Measurements from ENCODE around the gene OCSTAMP. TPM values are rescaled to one million over a fixed set of nuclear protein-coding genes. Genes with fewer than 3 reads are reported as not detected.

OCSTAMP gene
- total RNA-seq, 2 experiments from 2014 or later, result 0.64 to 0.73 TPM

DNA sequence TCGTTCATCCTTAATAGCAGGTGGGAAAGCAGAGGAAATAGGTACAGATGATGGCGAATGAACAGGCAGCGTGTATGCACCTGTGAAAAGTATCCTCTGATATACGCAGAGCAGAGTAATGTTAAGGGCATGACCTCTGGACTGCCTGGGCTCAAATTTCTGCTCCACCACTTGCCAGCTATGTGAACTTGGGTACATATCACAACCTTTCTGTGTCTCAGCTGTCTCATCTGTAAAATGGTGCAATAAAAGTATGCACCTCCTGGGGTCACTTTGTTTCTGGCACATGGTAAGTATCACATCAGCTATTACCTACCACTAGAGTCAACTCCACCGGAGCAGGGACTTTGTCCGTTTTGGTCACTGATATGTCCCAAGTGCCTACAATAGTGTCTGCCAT, 2.5 kb downstream of the OCSTAMP start:
- H3K27ac Mint-ChIP-seq, result no peak overlapping the region
- peaks cover 26% of the 10 kb centered on the region for H3K4me1 Mint-ChIP-seq (ENCODE audit: low read depth)
- no peaks in the 10 kb centered on the region for H3K27me3 Mint-ChIP-seq
- no peaks in the 10 kb centered on the region for H3K36me3 Mint-ChIP-seq
- H3K9me3 Mint-ChIP-seq, result no peaks in the 10 kb centered on the region
- CTCF ChIA-PET, result no interaction called here
- no peak overlapping the region for H3K4me3 Mint-ChIP-seq
- POLR2A ChIA-PET, result no interaction called here
- intact Hi-C loops (cut with micrococcal nuclease), result no loop called here
- no peak for DNase-seq

DNA sequence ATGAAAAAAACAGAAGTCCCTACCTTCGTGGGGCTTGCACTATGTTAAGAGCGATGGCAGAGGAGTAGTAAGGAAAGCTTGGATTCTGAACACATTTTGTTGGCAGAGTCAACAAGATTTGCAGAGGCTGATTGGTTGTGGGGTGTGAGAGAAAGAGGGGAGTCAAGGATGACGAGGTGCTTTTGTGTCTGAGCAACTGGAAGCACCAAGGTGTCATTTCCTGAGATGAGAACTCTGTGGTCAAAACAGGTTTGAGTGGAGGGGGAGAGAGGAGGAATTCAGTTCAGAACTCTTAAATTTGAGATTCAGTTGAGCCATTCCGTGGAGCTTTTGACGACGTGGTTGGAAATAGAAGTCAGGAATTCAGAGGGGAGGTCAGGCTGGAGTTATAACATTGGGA, 3.5 kb downstream of the OCSTAMP start:
- no peak for DNase-seq
- no peaks in the 10 kb centered on the region for H3K36me3 Mint-ChIP-seq
- no peak overlapping the region for H3K4me3 Mint-ChIP-seq
- H3K9me3 Mint-ChIP-seq, result no peaks in the 10 kb centered on the region
- peaks cover 16% of the 10 kb centered on the region for H3K4me1 Mint-ChIP-seq (ENCODE audit: low read depth)
- ChIA-PET CTCF (no interaction called here), POLR2A (no interaction called here)
- no peak overlapping the region for H3K27ac Mint-ChIP-seq
- H3K27me3 Mint-ChIP-seq, result peaks cover 1% of the 10 kb centered on the region
- intact Hi-C loops (cut with micrococcal nuclease), result no loop called here

DNA sequence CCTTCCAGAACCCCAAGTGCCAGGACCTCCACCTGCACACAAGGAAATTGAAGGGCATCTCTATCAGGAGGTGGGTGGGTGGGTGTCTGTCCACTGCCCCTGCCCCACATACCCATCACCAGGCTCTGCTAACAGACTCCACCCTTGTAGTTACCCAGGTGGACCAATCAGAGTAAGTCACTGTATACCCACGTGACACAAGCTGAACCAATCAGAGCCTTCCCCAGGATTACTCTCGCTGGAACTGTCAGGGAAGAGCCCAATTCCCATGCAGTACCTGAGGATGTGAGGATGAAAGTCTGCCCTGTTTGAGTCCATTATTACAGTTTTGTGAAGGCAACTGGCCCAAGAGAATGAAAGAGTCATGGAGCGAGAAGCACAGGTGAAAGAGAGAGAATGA, 4.2 kb downstream of the OCSTAMP start:
- peaks cover 1% of the 10 kb centered on the region for H3K27me3 Mint-ChIP-seq

DNA sequence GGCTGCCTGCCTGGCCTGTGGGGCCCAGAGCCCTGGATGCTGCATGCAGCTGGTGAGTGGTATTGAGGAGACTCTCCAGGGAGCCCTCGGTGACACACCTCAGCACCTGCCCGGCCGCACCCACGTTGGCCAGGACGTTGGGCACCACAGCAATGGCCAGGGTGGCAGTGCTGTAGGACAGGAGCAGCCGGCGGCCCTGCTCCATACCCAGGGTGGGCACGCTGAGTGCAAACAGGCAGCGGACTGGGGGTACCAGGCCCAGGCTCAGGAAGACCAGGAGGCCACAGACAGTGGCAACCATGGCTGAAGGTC, 4.7 kb downstream of the OCSTAMP start:
- Mint-ChIP-seq H3K36me3 (no peaks in the 10 kb centered on the region), H3K4me3 (no peak overlapping the region), H3K27me3 (peaks cover 4% of the 10 kb centered on the region), H3K9me3 (no peaks in the 10 kb centered on the region), H3K4me1 (ENCODE audit: low read depth) (peaks cover 15% of the 10 kb centered on the region), H3K27ac (no peak overlapping the region)
- CTCF ChIA-PET, result interaction anchor here (2.0 to 2.3 kb wide), 2 partner anchors 16 to 135 kb away, joined by 24 read pairs; no protein-coding TSS in a partner anchor
- intact Hi-C loops (cut with micrococcal nuclease), result loop anchor here (1.0 to 2.0 kb wide), 4 partner anchors 13 to 143 kb away; partner anchors contain the start of genes TP53RK and ZNF334
- no peak for DNase-seq
- POLR2A ChIA-PET, result interaction anchor here (1.8 kb wide), 1 partner anchor 14 kb away, joined by 5 read pairs; no protein-coding TSS in a partner anchor

More for the DNA sequence above, 4.2 kb downstream of the OCSTAMP start:
- no peaks in the 10 kb centered on the region for H3K9me3 Mint-ChIP-seq
- H3K27ac Mint-ChIP-seq, result no peak overlapping the region
- no peak overlapping the region for H3K4me3 Mint-ChIP-seq
- no peaks in the 10 kb centered on the region for H3K36me3 Mint-ChIP-seq
- DNase-seq, result no peak
- intact Hi-C loops (cut with micrococcal nuclease), result no loop called here
- peaks cover 15% of the 10 kb centered on the region for H3K4me1 Mint-ChIP-seq (ENCODE audit: low read depth)
- ChIA-PET CTCF (no interaction called here), POLR2A (interaction anchor here (1.8 kb wide), 1 partner anchor 13 kb away, joined by 5 read pairs; no protein-coding TSS in a partner anchor)

DNA sequence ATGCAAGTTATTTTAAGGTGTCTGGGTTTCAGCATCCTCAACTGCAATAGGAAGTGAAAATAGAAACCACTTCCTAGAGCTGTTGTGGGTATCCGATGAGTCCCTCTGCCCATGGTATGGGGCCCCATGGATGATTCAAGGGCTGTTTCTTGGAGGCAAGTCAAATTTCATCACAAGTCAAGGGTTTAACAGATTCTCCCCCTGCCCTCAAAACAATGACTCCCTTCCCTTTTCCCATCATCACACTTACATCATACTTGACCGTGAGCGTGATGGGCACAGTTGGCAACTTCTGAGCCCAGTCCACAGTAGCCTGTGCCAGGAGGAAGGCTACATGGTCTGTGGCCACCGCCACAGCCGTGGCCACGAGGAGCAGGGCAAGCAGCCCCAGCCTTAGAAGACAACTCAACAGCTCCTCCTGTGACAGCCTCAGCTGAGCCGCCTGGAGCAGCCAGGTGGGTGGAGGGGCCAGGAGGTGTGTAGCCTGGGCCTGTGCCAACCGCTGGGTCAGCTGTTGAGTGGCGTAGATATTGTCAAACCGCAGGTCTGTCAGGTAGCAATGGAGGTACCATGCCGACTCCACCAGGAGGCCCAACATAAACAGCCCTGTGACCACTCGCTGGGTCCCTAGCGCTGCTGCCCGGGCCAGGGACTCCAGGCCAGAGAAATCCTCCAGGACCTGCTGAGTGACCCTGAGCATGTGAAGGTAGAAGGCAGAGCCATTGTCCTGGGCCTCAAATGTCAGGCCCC, 5.2 kb downstream of the OCSTAMP start:
- H3K4me1 Mint-ChIP-seq (ENCODE audit: low read depth), result peaks cover 15% of the 10 kb centered on the region
- H3K9me3 Mint-ChIP-seq, result no peaks in the 10 kb centered on the region
- peak; percentile 80 for DNase-seq
- no peaks in the 10 kb centered on the region for H3K36me3 Mint-ChIP-seq
- CTCF ChIA-PET, result interaction anchor here (0.6 to 2.3 kb wide), 12 partner anchors 9 to 144 kb away, joined by 3 to 24 read pairs (median 6); partner anchors contain the start of genes ELMO2, TP53RK and ZNF334
- POLR2A ChIA-PET, result interaction anchor here (1.3 to 1.8 kb wide), 4 partner anchors 8 to 144 kb away, joined by 4 to 10 read pairs (median 6); partner anchors contain the start of gene TP53RK
- peaks cover 4% of the 10 kb centered on the region for H3K27me3 Mint-ChIP-seq
- peak overlapping the region; percentile 88 for H3K27ac Mint-ChIP-seq
- peak overlapping the region; percentile 31 for H3K4me3 Mint-ChIP-seq
- intact Hi-C loops (cut with micrococcal nuclease), result loop anchor here (1.0 to 2.0 kb wide), 4 partner anchors 13 to 144 kb away; partner anchors contain the start of genes TP53RK and ZNF334

DNA sequence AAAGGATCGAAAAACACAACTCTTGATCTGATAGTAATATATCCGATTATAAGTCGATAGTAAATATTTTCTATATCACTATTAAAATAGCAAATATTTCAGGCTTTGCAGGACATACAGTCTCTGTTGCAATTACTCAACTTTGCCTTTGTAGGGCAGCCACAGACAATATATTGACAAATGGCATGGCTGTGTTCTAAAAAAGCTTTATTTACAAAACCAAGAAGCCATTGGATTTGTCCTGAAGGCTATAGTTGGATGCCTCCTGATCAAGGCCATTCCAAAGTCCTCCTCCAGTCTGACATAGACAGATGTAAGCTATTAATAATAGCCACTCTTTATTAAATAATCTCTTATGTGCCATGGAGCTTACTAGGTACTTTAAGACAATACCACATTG, 5.9 kb downstream of the OCSTAMP start:
- ChIA-PET CTCF (interaction anchor here (0.6 to 2.3 kb wide), 14 partner anchors 10 to 145 kb away, joined by 3 to 24 read pairs (median 5); partner anchors contain the start of genes ELMO2, TP53RK and ZNF334), POLR2A (interaction anchor here (1.3 to 1.8 kb wide), 4 partner anchors 8 to 145 kb away, joined by 4 to 10 read pairs (median 6); partner anchors contain the start of gene TP53RK)
- peaks cover 15% of the 10 kb centered on the region for H3K4me1 Mint-ChIP-seq (ENCODE audit: low read depth)
- intact Hi-C loops (cut with micrococcal nuclease), result loop anchor here (2.0 kb wide), 2 partner anchors 136 to 144 kb away; partner anchors contain the start of gene TP53RK
- no peak overlapping the region for H3K4me3 Mint-ChIP-seq
- H3K27ac Mint-ChIP-seq, result no peak overlapping the region
- DNase-seq, result no peak
- no peaks in the 10 kb centered on the region for H3K36me3 Mint-ChIP-seq
- H3K27me3 Mint-ChIP-seq, result peaks cover 4% of the 10 kb centered on the region
- no peaks in the 10 kb centered on the region for H3K9me3 Mint-ChIP-seq

DNA sequence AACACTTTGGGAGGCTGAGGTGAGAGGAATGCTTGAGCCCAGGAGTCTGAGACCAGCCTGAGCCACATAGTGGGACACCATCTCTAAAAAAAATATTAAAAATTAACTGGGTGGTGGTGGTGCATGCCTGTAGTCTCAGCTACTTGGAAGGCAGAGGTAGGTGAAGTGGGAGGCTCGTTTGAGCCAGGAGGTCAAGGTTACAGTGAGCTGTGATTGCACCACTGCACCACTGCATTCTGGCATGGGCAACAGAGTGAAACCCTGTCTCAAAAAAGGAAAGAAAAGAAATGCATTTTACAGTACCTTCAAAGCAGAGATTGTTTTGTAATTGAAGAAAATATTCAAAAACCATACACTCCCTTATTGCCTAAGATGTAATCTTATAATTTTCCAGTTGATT, 6.5 kb downstream of the OCSTAMP start:
- intact Hi-C loops (cut with micrococcal nuclease), result loop anchor here (2.0 kb wide), 2 partner anchors 137 to 145 kb away; partner anchors contain the start of gene TP53RK
- peaks cover 9% of the 10 kb centered on the region for H3K27me3 Mint-ChIP-seq
- no peak for DNase-seq
- H3K27ac Mint-ChIP-seq, result no peak overlapping the region
- H3K9me3 Mint-ChIP-seq, result no peaks in the 10 kb centered on the region
- H3K36me3 Mint-ChIP-seq, result no peaks in the 10 kb centered on the region
- CTCF ChIA-PET, result interaction anchor here (0.6 to 2.3 kb wide), 10 partner anchors 11 to 143 kb away, joined by 3 to 24 read pairs (median 6); partner anchors contain the start of genes ELMO2 and ZNF334
- no peak overlapping the region for H3K4me3 Mint-ChIP-seq
- POLR2A ChIA-PET, result interaction anchor here (1.3 to 1.5 kb wide), 2 partner anchors 14 to 145 kb away, joined by 4 to 7 read pairs; partner anchors contain the start of gene TP53RK
- H3K4me1 Mint-ChIP-seq (ENCODE audit: low read depth), result peaks cover 15% of the 10 kb centered on the region

DNA sequence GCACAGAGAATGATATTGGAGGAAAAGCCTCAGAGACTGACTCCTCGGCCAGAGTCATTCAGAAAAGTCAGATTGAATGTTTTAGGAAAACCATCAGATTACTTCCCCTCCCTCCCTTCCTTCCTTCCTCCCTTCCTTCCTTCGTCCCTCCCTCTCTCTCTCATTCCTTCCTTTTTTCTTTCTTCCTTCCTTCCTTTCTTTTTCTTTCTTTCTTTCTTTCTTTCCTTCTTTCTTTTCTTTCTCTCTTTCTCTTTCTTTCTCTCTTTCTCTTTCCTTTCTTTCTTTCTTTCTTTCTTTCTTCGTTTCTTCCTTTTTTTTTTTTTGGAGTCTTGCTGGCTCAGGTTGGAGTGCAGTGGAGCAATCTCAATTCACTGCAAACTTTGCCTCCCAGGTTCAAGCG, 7.4 kb downstream of the OCSTAMP start:
- Mint-ChIP-seq H3K4me1 (ENCODE audit: low read depth) (peaks cover 15% of the 10 kb centered on the region), H3K27ac (no peak overlapping the region), H3K36me3 (no peaks in the 10 kb centered on the region), H3K27me3 (peaks cover 16% of the 10 kb centered on the region), H3K9me3 (no peaks in the 10 kb centered on the region), H3K4me3 (no peak overlapping the region)
- DNase-seq, result no peak
- intact Hi-C loops (cut with micrococcal nuclease), result no loop called here
- POLR2A ChIA-PET, result no interaction called here
- CTCF ChIA-PET, result no interaction called here

DNA sequence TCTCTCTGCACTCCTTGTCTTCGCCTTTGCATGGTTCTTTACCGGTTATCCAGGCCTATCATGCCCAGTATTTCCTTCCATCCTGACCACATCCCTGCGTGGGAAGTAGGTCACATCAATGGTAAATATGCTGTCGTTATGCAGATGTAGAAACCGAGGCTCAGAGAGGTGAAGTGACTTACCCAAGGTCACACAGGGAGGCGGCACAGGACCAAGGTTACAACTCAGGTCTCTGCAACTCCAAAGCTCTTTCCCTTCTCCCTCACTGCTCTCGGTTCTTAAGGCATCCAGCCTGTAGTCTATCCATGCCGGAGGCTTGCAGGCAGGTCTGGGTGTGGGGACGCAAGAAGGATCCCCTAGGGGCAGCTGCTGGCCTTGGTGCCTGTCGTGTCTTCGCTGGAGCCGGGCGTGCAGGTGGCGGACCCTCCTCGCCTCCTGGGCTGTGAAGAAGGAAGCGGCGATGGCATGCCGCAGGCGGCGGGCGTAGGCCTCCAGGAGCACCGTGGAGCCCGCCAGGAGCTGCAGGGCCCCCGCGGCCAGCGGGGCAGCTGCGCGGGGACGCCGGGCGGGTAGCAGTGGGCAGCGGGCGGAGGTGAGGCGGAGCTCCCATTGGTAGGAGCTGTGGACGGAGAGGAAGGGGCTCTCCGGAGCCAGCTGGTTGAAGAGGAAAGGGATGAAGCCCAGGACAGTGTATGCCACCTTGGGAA, 9.1 kb downstream of the OCSTAMP start:
- Mint-ChIP-seq H3K4me3 (no peak overlapping the region), H3K27ac (no peak overlapping the region), H3K36me3 (no peaks in the 10 kb centered on the region), H3K9me3 (no peaks in the 10 kb centered on the region), H3K27me3 (peaks cover 20% of the 10 kb centered on the region), H3K4me1 (ENCODE audit: low read depth) (peaks cover 15% of the 10 kb centered on the region)
- ChIA-PET POLR2A (no interaction called here), CTCF (no interaction called here)
- no peak for DNase-seq
- intact Hi-C loops (cut with micrococcal nuclease), result no loop called here

DNA sequence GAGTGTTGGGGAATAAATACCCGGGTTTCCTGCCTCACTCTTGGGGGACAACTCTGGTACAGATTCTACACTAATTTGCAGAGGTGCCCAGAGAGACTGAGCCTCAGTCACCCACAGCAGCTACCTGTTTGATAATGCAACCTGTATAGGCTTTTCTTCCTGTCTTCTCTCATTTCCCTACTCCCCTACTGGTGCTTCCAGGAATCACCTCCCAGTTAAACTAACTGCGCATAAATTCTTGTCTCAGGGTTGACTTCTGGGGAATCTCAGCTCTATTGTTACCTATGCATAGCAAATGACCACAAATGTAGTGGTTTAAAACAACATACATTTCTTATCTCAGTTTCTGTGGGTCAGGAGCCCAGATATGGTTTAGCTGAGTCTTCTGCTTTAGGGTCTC, 11.3 kb downstream of the OCSTAMP start:
- Mint-ChIP-seq H3K36me3 (no peaks in the 10 kb centered on the region), H3K27me3 (peaks cover 23% of the 10 kb centered on the region), H3K27ac (no peak overlapping the region), H3K4me1 (ENCODE audit: low read depth) (no peaks in the 10 kb centered on the region), H3K4me3 (no peak overlapping the region), H3K9me3 (no peaks in the 10 kb centered on the region)
- intact Hi-C loops (cut with micrococcal nuclease), result no loop called here
- ChIA-PET POLR2A (no interaction called here), CTCF (interaction anchor here (1.1 to 1.5 kb wide), 2 partner anchors 140 to 407 kb away, joined by 3 read pairs; no protein-coding TSS in a partner anchor)
- DNase-seq, result no peak

DNA sequence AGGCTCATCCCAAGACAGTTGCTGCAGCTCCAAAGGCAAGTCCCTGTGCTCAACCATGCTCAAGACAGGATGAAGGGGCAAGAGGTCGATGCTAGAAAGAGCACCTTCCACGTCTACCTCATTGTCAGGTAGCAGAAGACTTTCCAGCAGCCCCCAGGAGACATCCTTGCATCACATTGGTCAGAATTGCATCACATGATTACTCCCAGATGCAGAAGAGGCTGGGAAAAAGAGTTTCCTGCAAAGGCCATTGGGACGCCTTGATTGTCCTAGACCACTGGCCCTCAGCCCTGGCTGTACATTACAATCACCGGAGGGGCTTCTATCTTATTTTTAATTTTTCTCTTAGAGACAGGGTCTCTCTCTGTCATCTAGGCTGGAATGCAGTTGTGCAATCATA, 19.8 kb downstream of the OCSTAMP start:
- no peak for DNase-seq
- no peaks in the 10 kb centered on the region for H3K4me1 Mint-ChIP-seq (ENCODE audit: low read depth)
- H3K27me3 Mint-ChIP-seq, result peaks cover 14% of the 10 kb centered on the region
- no peaks in the 10 kb centered on the region for H3K36me3 Mint-ChIP-seq
- intact Hi-C loops (cut with micrococcal nuclease), result no loop called here
- H3K9me3 Mint-ChIP-seq, result no peaks in the 10 kb centered on the region
- ChIA-PET CTCF (interaction anchor here (0.9 kb wide), 1 partner anchor 32 kb away, joined by 3 read pairs; no protein-coding TSS in a partner anchor), POLR2A (no interaction called here)
- H3K4me3 Mint-ChIP-seq, result no peak overlapping the region
- H3K27ac Mint-ChIP-seq, result no peak overlapping the region
